Activated CD4-positive, alpha-beta T cell treated with anti-CD3 and anti-CD28 coated beads, Interleukin-2, amount 50 U/mL, for 4 hours (primary cell): ENCODE measurements around the gene CRKL.

Experiments
- DNase-seq, 2 experiments: peaks; one replicate each; pipeline ENCODE4 v3.0.0-alpha.2; 2020

Gene CRKL

GRCh38 chr22:20952544-20953341 lies 35.5 kb downstream of the CRKL start:
- no peak for DNase-seq

- no peak for DNase-seq
Measured at GRCh38 chr22:20953342-20953608, 36.1 kb downstream of the CRKL start.

GRCh38 chr22:20953668-20954500 lies 36.7 kb downstream of the CRKL start:
- DNase-seq: no peak

GRCh38 chr22:20955548-20955947 lies 38.3 kb downstream of the CRKL start:
- no peak for DNase-seq

- no peak for DNase-seq
Measured at GRCh38 chr22:20956258-20957101, 39.3 kb downstream of the CRKL start.

GRCh38 chr22:20957102-20957682 lies 40.0 kb downstream of the CRKL start:
- DNase-seq: no peak

- no peak for DNase-seq
Measured at GRCh38 chr22:20957683-20958431, 40.6 kb downstream of the CRKL start.

GRCh38 chr22:20959578-20960461 lies 42.6 kb downstream of the CRKL start:
- DNase-seq: no peak

GRCh38 chr22:20960609-20961008 lies 43.4 kb downstream of the CRKL start:
- DNase-seq: no peak

- no peak for DNase-seq
Measured at GRCh38 chr22:20962491-20962945, 45.3 kb downstream of the CRKL start.

GRCh38 chr22:20963201-20964052 lies 46.2 kb downstream of the CRKL start:
- no peak for DNase-seq

- DNase-seq: no peak
Measured at GRCh38 chr22:20964090-20964798, 47.0 kb downstream of the CRKL start.

- DNase-seq: no peak
Measured at GRCh38 chr22:20964799-20965103, 47.5 kb downstream of the CRKL start.

- DNase-seq: no peak
Measured at GRCh38 chr22:20965104-20965887, 48.1 kb downstream of the CRKL start.

GRCh38 chr22:20965888-20966855 lies 49.0 kb downstream of the CRKL start:
- DNase-seq: no peak

- DNase-seq: no peak
Measured at GRCh38 chr22:20966883-20967696, 49.9 kb downstream of the CRKL start, which contains the start of gene AIFM3. TSS of gene AIFM3 (plus strand) at chr22:20967255. CDS start at chr22:20967945, 690 bp downstream.
